Osteocyte (in vitro differentiated cells): ENCODE results near the gene BCAP31. TPM values are rescaled to one million over a fixed set of nuclear protein-coding genes. Genes with fewer than 3 reads are reported as not detected.
A peak's percentile ranks its signal among the peaks of the same experiment; 100 is the strongest.

ENCODE experiments used
- DNase-seq: peaks from one replicate; pipeline ENCODE4 v3.0.0; 2021; ENCODE audit warnings: mixed read lengths; ENCODE audit not compliant: unreplicated experiment; ENCODE audit errors: extremely low spot score
- H3K27ac Mint-ChIP-seq: one replicate; pipeline ENCODE4 v1.8.0; 2021; ENCODE audit warnings: mild to moderate bottlenecking, mixed read lengths; ENCODE audit not compliant: unreplicated experiment
- H3K27me3 Mint-ChIP-seq: one replicate; pipeline ENCODE4 v1.8.0; 2021; ENCODE audit warnings: mixed read lengths; ENCODE audit not compliant: unreplicated experiment
- H3K36me3 Mint-ChIP-seq: one replicate; pipeline ENCODE4 v1.8.0; 2021; ENCODE audit warnings: mixed read lengths; ENCODE audit not compliant: unreplicated experiment
- H3K4me1 Mint-ChIP-seq: one replicate; pipeline ENCODE4 v1.8.0; 2021; ENCODE audit warnings: mixed read lengths; ENCODE audit not compliant: unreplicated experiment
- H3K4me3 Mint-ChIP-seq: one replicate; pipeline ENCODE4 v1.8.0; 2021; ENCODE audit warnings: mild to moderate bottlenecking, moderate library complexity, mixed read lengths; ENCODE audit not compliant: unreplicated experiment
- H3K9me3 Mint-ChIP-seq: one replicate; pipeline ENCODE4 v1.8.0; 2021; ENCODE audit warnings: mixed read lengths; ENCODE audit not compliant: unreplicated experiment
- total RNA-seq: library from RNA; stranded (reverse); gene quantifications from 2 replicates; pipeline ENCODE4 v1.2.1, GENCODE V29; 2021
- TF ChIP-seq, protein P1 (sequence below): fragments of 200-600 bp; sonication (generic); IDR thresholded peaks from 2 replicates; pipeline ENCODE4 v1.5.0; 2021; ENCODE audit warnings: antibody characterized with exemption, mild to moderate bottlenecking, moderate library complexity

BCAP31 gene
- total RNA-seq, 1 donor from 2014 or later, result 172 TPM

DNA sequence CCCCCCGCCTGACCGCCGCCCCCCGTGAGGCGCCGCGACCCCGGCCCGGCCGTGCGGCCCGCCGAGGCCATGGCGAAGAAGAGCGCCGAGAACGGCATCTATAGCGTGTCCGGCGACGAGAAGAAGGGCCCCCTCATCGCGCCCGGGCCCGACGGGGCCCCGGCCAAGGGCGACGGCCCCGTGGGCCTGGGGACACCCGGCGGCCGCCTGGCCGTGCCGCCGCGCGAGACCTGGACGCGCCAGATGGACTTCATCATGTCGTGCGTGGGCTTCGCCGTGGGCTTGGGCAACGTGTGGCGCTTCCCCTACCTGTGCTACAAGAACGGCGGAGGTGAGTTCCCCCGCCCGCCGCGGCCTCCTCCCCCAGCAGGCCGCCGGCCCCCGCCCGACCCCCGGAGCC is 35.7 kb downstream of the BCAP31 start:
- peaks cover 12% of the 10 kb centered on the region for H3K4me1 Mint-ChIP-seq
- no peaks in the 10 kb centered on the region for H3K27me3 Mint-ChIP-seq
- no peaks in the 10 kb centered on the region for H3K9me3 Mint-ChIP-seq
- H3K36me3 Mint-ChIP-seq, result no peaks in the 10 kb centered on the region
- TF ChIP-seq, protein P1, sequence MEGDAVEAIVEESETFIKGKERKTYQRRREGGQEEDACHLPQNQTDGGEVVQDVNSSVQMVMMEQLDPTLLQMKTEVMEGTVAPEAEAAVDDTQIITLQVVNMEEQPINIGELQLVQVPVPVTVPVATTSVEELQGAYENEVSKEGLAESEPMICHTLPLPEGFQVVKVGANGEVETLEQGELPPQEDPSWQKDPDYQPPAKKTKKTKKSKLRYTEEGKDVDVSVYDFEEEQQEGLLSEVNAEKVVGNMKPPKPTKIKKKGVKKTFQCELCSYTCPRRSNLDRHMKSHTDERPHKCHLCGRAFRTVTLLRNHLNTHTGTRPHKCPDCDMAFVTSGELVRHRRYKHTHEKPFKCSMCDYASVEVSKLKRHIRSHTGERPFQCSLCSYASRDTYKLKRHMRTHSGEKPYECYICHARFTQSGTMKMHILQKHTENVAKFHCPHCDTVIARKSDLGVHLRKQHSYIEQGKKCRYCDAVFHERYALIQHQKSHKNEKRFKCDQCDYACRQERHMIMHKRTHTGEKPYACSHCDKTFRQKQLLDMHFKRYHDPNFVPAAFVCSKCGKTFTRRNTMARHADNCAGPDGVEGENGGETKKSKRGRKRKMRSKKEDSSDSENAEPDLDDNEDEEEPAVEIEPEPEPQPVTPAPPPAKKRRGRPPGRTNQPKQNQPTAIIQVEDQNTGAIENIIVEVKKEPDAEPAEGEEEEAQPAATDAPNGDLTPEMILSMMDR, result no peak
- DNase-seq, result no peak
- no peak overlapping the region for H3K4me3 Mint-ChIP-seq
- H3K27ac Mint-ChIP-seq, result no peak overlapping the region

DNA sequence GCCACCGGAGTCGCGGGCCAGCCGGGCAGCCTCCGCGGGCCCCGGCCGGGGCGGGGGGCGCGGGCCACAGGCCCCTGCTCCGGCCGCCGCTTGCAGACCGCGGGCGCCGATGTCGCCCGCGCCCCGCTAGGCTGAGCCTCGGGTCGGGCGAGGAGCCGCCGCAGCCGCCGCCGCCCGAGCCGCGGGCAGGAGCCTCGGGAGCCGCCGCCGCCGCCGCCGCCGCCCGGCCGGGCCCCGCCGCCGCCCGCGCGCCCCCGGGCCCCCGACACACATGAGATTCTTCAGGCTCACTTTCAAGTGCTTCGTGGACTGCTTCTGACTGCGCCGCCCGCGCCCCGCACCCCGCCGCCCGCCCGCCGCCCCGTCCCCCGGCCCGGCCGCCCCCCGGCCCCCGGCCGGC is 36.1 kb downstream of the BCAP31 start:
- no peaks in the 10 kb centered on the region for H3K36me3 Mint-ChIP-seq
- no peak overlapping the region for H3K4me3 Mint-ChIP-seq
- DNase-seq, result no peak
- H3K27ac Mint-ChIP-seq, result no peak overlapping the region
- H3K4me1 Mint-ChIP-seq, result peaks cover 12% of the 10 kb centered on the region
- H3K27me3 Mint-ChIP-seq, result no peaks in the 10 kb centered on the region
- TF ChIP-seq, protein P1, result no peak
- no peaks in the 10 kb centered on the region for H3K9me3 Mint-ChIP-seq

DNA sequence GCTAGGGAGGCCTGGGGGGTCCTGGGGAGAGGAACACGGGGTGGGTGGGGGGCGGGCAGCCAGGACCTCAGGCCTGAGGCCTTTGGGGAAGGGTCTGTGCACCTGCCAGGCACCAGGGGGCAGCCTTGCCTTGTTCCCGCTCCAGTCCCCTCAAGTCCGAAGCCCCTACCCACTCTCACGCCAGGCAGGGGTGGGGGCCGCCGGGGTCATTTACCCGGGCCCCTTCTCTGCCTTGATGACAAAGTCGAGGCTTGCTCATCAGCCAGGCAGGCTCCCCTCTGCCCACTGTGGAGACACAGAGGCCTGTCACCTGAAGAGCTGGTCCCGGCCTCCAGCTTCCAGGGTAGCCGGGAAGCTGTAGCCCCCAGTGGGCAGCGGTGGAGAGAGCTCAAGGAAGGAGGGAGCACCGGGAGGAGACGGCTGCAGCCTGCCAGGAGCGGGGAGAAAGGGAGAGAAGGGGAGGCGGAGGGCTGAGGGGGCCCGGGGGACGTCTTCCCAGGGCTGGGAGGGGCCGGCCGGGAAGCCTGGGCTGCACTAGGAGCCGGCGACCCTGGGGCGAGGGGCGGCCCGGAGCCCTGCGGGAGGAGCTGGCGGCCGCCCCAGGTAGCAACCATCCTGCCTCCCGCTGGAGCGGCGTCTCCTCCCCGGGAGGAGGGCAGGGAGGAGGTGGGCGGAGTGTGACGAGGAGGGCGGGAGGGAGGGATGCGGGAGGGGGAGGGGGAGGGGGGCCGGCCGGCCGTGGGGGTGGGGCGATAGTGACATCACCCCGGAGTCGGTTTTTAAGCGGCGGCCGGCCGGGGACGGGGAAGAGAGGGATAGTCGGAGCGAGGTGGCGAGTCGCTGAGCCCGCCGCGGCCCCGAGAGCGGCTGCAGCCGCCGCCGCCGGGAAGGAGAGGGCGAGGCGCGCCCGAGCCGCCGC is 36.8 kb downstream of the BCAP31 start, which contains the start of gene SLC6A8:
TSS of gene SLC6A8 (plus strand) at position 806 of the 919 bp plus-strand sequence. CDS start 649 bp downstream, outside the sequence.
- TF ChIP-seq, protein P1, result peak; percentile 55
- peak within 1 kb of the TSS; percentile 23 for H3K27ac Mint-ChIP-seq
- H3K4me1 Mint-ChIP-seq, result peaks cover 12% of the 10 kb centered on the region

DNA sequence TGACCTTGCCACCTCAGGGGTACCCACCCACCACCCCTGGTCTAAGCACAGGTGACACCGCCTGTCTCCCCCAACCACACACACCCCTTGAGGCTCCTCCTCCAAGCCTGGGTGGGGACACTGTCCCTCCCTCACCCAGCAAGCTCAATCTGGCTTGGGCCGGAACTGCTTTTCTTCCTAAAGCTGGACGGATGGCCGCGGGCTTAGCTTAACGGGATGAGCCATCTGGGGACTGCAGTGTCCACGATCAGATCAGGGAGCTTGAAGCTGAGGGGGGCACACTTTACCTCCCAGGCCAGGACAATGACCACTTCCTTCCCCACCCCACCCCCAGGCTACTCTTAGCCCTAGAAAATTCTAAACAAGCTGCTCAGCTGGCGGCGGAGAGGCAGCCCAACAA is 37.5 kb downstream of the BCAP31 start:
- Mint-ChIP-seq H3K36me3 (no peaks in the 10 kb centered on the region), H3K4me3 (peak overlapping the region; percentile 26), H3K27me3 (no peaks in the 10 kb centered on the region), H3K9me3 (no peaks in the 10 kb centered on the region), H3K4me1 (peaks cover 12% of the 10 kb centered on the region), H3K27ac (no peak overlapping the region)
- no peak for DNase-seq
- TF ChIP-seq, protein P1, result no peak

More for the DNA sequence above, 36.8 kb downstream of the BCAP31 start, which contains the start of gene SLC6A8:
- no peak for DNase-seq
- peak within 1 kb of the TSS; percentile 70 for H3K4me3 Mint-ChIP-seq
- H3K27me3 Mint-ChIP-seq, result no peaks in the 10 kb centered on the region
- H3K9me3 Mint-ChIP-seq, result no peaks in the 10 kb centered on the region
- H3K36me3 Mint-ChIP-seq, result no peaks in the 10 kb centered on the region
